H7 (cell line): ENCODE data around the gene CYP19A1. TPM values are rescaled to one million over a fixed set of nuclear protein-coding genes. Genes with fewer than 3 reads are reported as not detected.
A peak's percentile ranks its signal among the peaks of the same experiment; 100 is the strongest.

ENCODE experiments used
- DNase-seq: peaks from one replicate; pipeline ENCODE4 v3.0.0; 2012
- H3K27me3 ChIP-seq: 2 replicates; pipeline ENCODE4 v1.6.0; 2011; ENCODE audit warnings: mild to moderate bottlenecking, low read length; ENCODE audit not compliant: control insufficient read depth, insufficient read depth
- H3K36me3 ChIP-seq: replicated peaks from 2 replicates; pipeline ENCODE4 v1.5.1; 2011; ENCODE audit warnings: low read length; ENCODE audit not compliant: control insufficient read depth, insufficient read depth
- H3K4me3 ChIP-seq: 2 replicates; pipeline ENCODE4 v1.5.1; 2011; ENCODE audit warnings: low read depth, mild to moderate bottlenecking, control low read depth, low read length, moderate library complexity; ENCODE audit not compliant: insufficient read depth
- total RNA-seq: library from RNA; depleted of rRNA; stranded (reverse); fragments of >200 nt; shearing (Covaris generic); gene quantifications from 2 replicates; pipeline ENCODE4 v1.2.3, GENCODE V29; 2014

The CYP19A1 gene
- total RNA-seq, 1 experiment from 2014 or later: not detected

- peaks cover 16% of the 10 kb centered on the region for H3K27me3 ChIP-seq
- no peak overlapping the region for H3K4me3 ChIP-seq
- no peak for DNase-seq
Measured at GRCh38 chr15:51346136-51346535, 7.7 kb upstream of the CYP19A1 start.

GRCh38 chr15:51343466-51343865 is 5.1 kb upstream of the CYP19A1 start:
- DNase-seq: no peak
- Histone ChIP-seq H3K36me3 (no peaks in the 10 kb centered on the region), H3K4me3 (no peak overlapping the region), H3K27me3 (peaks cover 24% of the 10 kb centered on the region)

More at GRCh38 chr15:51346136-51346535, 7.7 kb upstream of the CYP19A1 start:
- no peaks in the 10 kb centered on the region for H3K36me3 ChIP-seq

- Histone ChIP-seq H3K27me3 (peaks cover 24% of the 10 kb centered on the region), H3K36me3 (no peaks in the 10 kb centered on the region)
- DNase-seq: peak; percentile 43
Measured at GRCh38 chr15:51342227-51342999, 4.0 kb upstream of the CYP19A1 start.

GRCh38 chr15:51341366-51342226 is 3.2 kb upstream of the CYP19A1 start, which contains the start of gene GLDN:
TSS of gene GLDN (plus strand) at chr15:51341655. CDS start at chr15:51341685, 30 bp downstream.
- Histone ChIP-seq H3K36me3 (no peaks in the 10 kb centered on the region), H3K4me3 (peak within 1 kb of the TSS; percentile 38), H3K27me3 (peaks cover 24% of the 10 kb centered on the region)
- DNase-seq: peak; percentile 84

More at GRCh38 chr15:51342227-51342999, 4.0 kb upstream of the CYP19A1 start:
- peak overlapping the region; percentile 38; the same call in 1 of the 2 replicates for H3K4me3 ChIP-seq

- DNase-seq: no peak
- H3K27me3 ChIP-seq: peaks cover 4% of the 10 kb centered on the region
- no peaks in the 10 kb centered on the region for H3K36me3 ChIP-seq
- H3K4me3 ChIP-seq: no peak overlapping the region
Measured at GRCh38 chr15:51335538-51336410, 2.6 kb downstream of the CYP19A1 start.

- DNase-seq: no peak
- Histone ChIP-seq H3K36me3 (no peaks in the 10 kb centered on the region), H3K4me3 (no peak overlapping the region), H3K27me3 (no peaks in the 10 kb centered on the region)
Measured at GRCh38 chr15:51335087-51335486, 3.3 kb downstream of the CYP19A1 start.

GRCh38 chr15:51334011-51334451 is 4.4 kb downstream of the CYP19A1 start:
- no peaks in the 10 kb centered on the region for H3K36me3 ChIP-seq
- DNase-seq: no peak
- H3K27me3 ChIP-seq: no peaks in the 10 kb centered on the region
- no peak overlapping the region for H3K4me3 ChIP-seq

- Histone ChIP-seq H3K4me3 (no peak overlapping the region), H3K27me3 (no peaks in the 10 kb centered on the region), H3K36me3 (no peaks in the 10 kb centered on the region)
- DNase-seq: no peak
Measured at GRCh38 chr15:51333571-51333970, 4.8 kb downstream of the CYP19A1 start.

GRCh38 chr15:51332206-51333147 is 5.9 kb downstream of the CYP19A1 start:
- Histone ChIP-seq H3K27me3 (no peaks in the 10 kb centered on the region), H3K36me3 (no peaks in the 10 kb centered on the region), H3K4me3 (no peak overlapping the region)
- no peak for DNase-seq

- no peaks in the 10 kb centered on the region for H3K27me3 ChIP-seq
- no peak overlapping the region for H3K4me3 ChIP-seq
- DNase-seq: no peak
- H3K36me3 ChIP-seq: no peaks in the 10 kb centered on the region
Measured at GRCh38 chr15:51331141-51331540, 7.3 kb downstream of the CYP19A1 start.

GRCh38 chr15:51328926-51329325 is 9.5 kb downstream of the CYP19A1 start:
- Histone ChIP-seq H3K36me3 (no peaks in the 10 kb centered on the region), H3K27me3 (no peaks in the 10 kb centered on the region), H3K4me3 (no peak overlapping the region)
- DNase-seq: no peak

- no peak for DNase-seq
- H3K4me3 ChIP-seq: no peak overlapping the region
- no peaks in the 10 kb centered on the region for H3K27me3 ChIP-seq
- H3K36me3 ChIP-seq: no peaks in the 10 kb centered on the region
Measured at GRCh38 chr15:51327081-51327480, 11.3 kb downstream of the CYP19A1 start.

- no peaks in the 10 kb centered on the region for H3K36me3 ChIP-seq
- H3K4me3 ChIP-seq: no peak overlapping the region
- no peak for DNase-seq
- no peaks in the 10 kb centered on the region for H3K27me3 ChIP-seq
Measured at GRCh38 chr15:51325167-51325566, 13.2 kb downstream of the CYP19A1 start.
